ENCODE results near the gene CORO2B. TPM values are rescaled to one million over a fixed set of nuclear protein-coding genes. Genes with fewer than 3 reads are reported as not detected.

Gene CORO2B
- total and polyA plus RNA-seq, 2 of the 4 experiments (the other 2 are of a cell fraction) = 9.3 to 39.3 TPM

- peaks cover 23% of the 10 kb centered on the region for H3K4me1 ChIP-seq (ENCODE audit: control insufficient read depth, insufficient read depth, low read length)
- no peaks in the 10 kb centered on the region for H3K9me3 ChIP-seq (ENCODE audit: control insufficient read depth, insufficient read depth, low read length)
- H3K14ac ChIP-seq (replicated peaks; ENCODE audit: low read depth, low read length) = peak overlapping the region; percentile 35; the same call in 1 of the 2 replicates
- no peak overlapping the region for H4K91ac ChIP-seq (ENCODE audit: insufficient read depth, low read depth, low read length)
- no peak overlapping the region for H3K9ac ChIP-seq (ENCODE audit: low read depth, low read length)
- no peak overlapping the region for H3K27ac ChIP-seq (ENCODE audit: insufficient read depth, low read length)
- no peaks in the 10 kb centered on the region for H3K36me3 ChIP-seq (ENCODE audit: control insufficient read depth, insufficient read depth, low read length)
- TF ChIP-seq CEBPB (IDR thresholded peaks at IDR 0.05; ENCODE audit: low read depth, low read length) = no peak
- TF ChIP-seq MXI1 (IDR thresholded peaks at IDR 0.05; ENCODE audit: borderline replicate concordance, low read depth, low read length) = no peak
- TF ChIP-seq, protein P1, sequence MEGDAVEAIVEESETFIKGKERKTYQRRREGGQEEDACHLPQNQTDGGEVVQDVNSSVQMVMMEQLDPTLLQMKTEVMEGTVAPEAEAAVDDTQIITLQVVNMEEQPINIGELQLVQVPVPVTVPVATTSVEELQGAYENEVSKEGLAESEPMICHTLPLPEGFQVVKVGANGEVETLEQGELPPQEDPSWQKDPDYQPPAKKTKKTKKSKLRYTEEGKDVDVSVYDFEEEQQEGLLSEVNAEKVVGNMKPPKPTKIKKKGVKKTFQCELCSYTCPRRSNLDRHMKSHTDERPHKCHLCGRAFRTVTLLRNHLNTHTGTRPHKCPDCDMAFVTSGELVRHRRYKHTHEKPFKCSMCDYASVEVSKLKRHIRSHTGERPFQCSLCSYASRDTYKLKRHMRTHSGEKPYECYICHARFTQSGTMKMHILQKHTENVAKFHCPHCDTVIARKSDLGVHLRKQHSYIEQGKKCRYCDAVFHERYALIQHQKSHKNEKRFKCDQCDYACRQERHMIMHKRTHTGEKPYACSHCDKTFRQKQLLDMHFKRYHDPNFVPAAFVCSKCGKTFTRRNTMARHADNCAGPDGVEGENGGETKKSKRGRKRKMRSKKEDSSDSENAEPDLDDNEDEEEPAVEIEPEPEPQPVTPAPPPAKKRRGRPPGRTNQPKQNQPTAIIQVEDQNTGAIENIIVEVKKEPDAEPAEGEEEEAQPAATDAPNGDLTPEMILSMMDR (conservative IDR thresholded peaks at IDR 0.05; ENCODE audit: low read depth, low read length) = no peak
- TF ChIP-seq MAFK (IDR thresholded peaks at IDR 0.05; ENCODE audit: low read depth, low read length) = no peak
- TF ChIP-seq, protein P2, sequence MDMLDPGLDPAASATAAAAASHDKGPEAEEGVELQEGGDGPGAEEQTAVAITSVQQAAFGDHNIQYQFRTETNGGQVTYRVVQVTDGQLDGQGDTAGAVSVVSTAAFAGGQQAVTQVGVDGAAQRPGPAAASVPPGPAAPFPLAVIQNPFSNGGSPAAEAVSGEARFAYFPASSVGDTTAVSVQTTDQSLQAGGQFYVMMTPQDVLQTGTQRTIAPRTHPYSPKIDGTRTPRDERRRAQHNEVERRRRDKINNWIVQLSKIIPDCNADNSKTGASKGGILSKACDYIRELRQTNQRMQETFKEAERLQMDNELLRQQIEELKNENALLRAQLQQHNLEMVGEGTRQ (IDR thresholded peaks at IDR 0.05; ENCODE audit: low read depth, low read length) = no peak
- no peak for TF ChIP-seq FOS (IDR thresholded peaks at IDR 0.05; ENCODE audit: low read depth, low read length)
- TF ChIP-seq RAD21 (IDR thresholded peaks at IDR 0.05; ENCODE audit: low read length) = no peak
- no peak for TF ChIP-seq POLR2A (IDR thresholded peaks at IDR 0.05; ENCODE audit: low read depth, low read length)
- no peak for TF ChIP-seq NFE2L2 (IDR thresholded peaks at IDR 0.05; ENCODE audit: low read depth, low read length)
- TF ChIP-seq BHLHE40 (IDR thresholded peaks at IDR 0.05; ENCODE audit: low read depth, low read length) = no peak
- TF ChIP-seq CHD1 (IDR thresholded peaks at IDR 0.05; ENCODE audit: low read depth, low read length) = no peak
- no peak for TF ChIP-seq ELK1 (IDR thresholded peaks at IDR 0.05; ENCODE audit: borderline replicate concordance, low read depth, low read length)
- no peak for TF ChIP-seq RFX5 (IDR thresholded peaks at IDR 0.05; ENCODE audit: low read depth, low read length)
- TF ChIP-seq SMC3 (IDR thresholded peaks at IDR 0.05; ENCODE audit: low read depth, low read length) = no peak
- TF ChIP-seq MAZ (IDR thresholded peaks at IDR 0.05; ENCODE audit: borderline replicate concordance, low read depth, low read length) = no peak
- DNase-seq = no peak
- no peaks in the 10 kb centered on the region for H3K27me3 ChIP-seq (ENCODE audit: control insufficient read depth, insufficient read depth, low read length)
- no peak for ATAC-seq (ENCODE audit: low read depth)
- H3K4me2 ChIP-seq (ENCODE audit: low read depth, low read length) = no peak overlapping the region
- no peak overlapping the region for H2AK9ac ChIP-seq (replicated peaks; ENCODE audit: low read depth, low read length, poor library complexity)
- ChIA-PET POLR2A (ENCODE audit: unreplicated experiment) (no interaction called here), CTCF (no interaction called here)
- no peak overlapping the region for H2BK5ac ChIP-seq (ENCODE audit: low read depth, low read length, poor library complexity, severe bottlenecking)
- BruUV-seq (replicated peaks) = no TSS peak
- H3K79me1 ChIP-seq (ENCODE audit: low read depth in 1 of 2, low read length in 2 of 2) = peaks cover 22 to 76% of the 10 kb centered on the region in 2 experiments
- H2BK20ac ChIP-seq (ENCODE audit: low read depth, low read length) = no peak overlapping the region
- H3K23ac ChIP-seq (ENCODE audit: low read depth, low read length) = no peak overlapping the region
- intact Hi-C loops (cut with micrococcal nuclease) = no loop called here
- no peak overlapping the region for H2AFZ ChIP-seq (replicated peaks; ENCODE audit: low read length, poor library complexity)
- no peak overlapping the region for H2BK15ac ChIP-seq (ENCODE audit: low read depth, low read length)
- no peak overlapping the region for H3K4me3 ChIP-seq (ENCODE audit: insufficient read depth, low read depth, low read length)
- no peak overlapping the region for H4K8ac ChIP-seq (ENCODE audit: low read depth in 2 of 2, low read length in 2 of 2)
- no peak overlapping the region for H4K5ac ChIP-seq (ENCODE audit: low read depth, low read length)
- H2BK120ac ChIP-seq (ENCODE audit: low read depth, low read length) = no peak overlapping the region
- no peak overlapping the region for H3K18ac ChIP-seq (ENCODE audit: low read depth, low read length)
- peak overlapping the region; percentile 54; the same call in 1 of the 2 replicates for H2AK5ac ChIP-seq (ENCODE audit: low read depth, low read length)
- in situ Hi-C loops (cut with MboI; ENCODE audit: low sequenced_read_pairs) = no loop called here
- dilution Hi-C loops (cut with HindIII; ENCODE audit: low sequenced_read_pairs, unreplicated experiment) = no loop called here
- peaks cover 14% of the 10 kb centered on the region for H3K9me1 ChIP-seq (ENCODE audit: insufficient read depth, low read length)
- H4K20me1 ChIP-seq (ENCODE audit: insufficient read depth, low read length) = no peaks in the 10 kb centered on the region
- 92% methylated on average over 2 of the region's 9 CpGs; no CpG with 5 or more reads in 1 of the 2 experiments for WGBS, 2 experiments (ENCODE audit: extremely low coverage in 2 of 2, insufficient read length in 1 of 2)
- H3K56ac ChIP-seq (ENCODE audit: extremely low read depth, insufficient read depth, low read length) = no peak overlapping the region
- no peak overlapping the region for H3K4ac ChIP-seq (ENCODE audit: low read depth, low read length)
Measured at GRCh38 chr15:68630211-68630555, 51.4 kb downstream of the CORO2B start.
